ENCODE measurements around the gene NRBF2.

DNA sequence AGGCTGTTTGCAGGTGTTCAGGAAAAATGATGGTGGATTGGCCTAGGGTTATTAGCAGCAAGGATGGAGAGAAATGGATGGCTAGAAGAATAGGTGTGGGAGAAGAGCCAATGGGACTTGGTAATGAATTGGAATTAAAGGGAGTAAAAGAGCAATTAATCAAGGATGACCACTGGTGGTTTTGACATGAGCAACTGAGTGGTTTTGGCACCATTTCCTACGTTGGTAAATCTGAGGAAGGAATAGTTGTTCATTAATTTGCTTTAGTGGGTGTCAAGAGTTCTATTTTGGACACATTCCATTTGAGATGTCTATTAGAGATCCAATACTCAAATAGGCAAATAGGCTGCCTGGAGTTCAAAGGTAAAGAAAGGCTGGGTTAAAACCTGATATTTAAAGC is 38.2 kb upstream of the NRBF2 start:
- TF ChIP-seq ATF6 (CRISPR knock-in tag; IDR thresholded peaks at IDR 0.05) (no peak), JUND (IDR thresholded peaks at IDR 0.05; ENCODE audit: borderline replicate concordance, low read depth, low read length) (no peak), JUND (tag; IDR thresholded peaks at IDR 0.05; ENCODE audit: borderline replicate concordance, low read depth, low read length) (no peak), BRCA1 (IDR thresholded peaks at IDR 0.05) (no peak), BRCA1 (CRISPR knock-in tag; IDR thresholded peaks at IDR 0.05) (no peak), EP400 (IDR thresholded peaks at IDR 0.05) (no peak), THRB (CRISPR knock-in tag; conservative IDR thresholded peaks at IDR 0.05) (no peak), MYC (IDR thresholded peaks at IDR 0.05; ENCODE audit: low read depth, low read length) (no peak), MYC (CRISPR knock-in tag; IDR thresholded peaks at IDR 0.05; ENCODE audit: borderline replicate concordance, low read depth) (no peak), EP300 (IDR thresholded peaks at IDR 0.05; ENCODE audit: low read length) (no peak), JUN (IDR thresholded peaks at IDR 0.05; ENCODE audit: borderline replicate concordance, low read depth, low read length) (no peak), JUN (CRISPR knock-in tag; IDR thresholded peaks at IDR 0.05; ENCODE audit: borderline replicate concordance) (no peak)
